ENCODE measurements around the gene VCL.
"Not testable (repeated sequence)": the region's sequence is repeated elsewhere in the genome, so short reads cannot be mapped to it uniquely, and the experiment has no call there.

Gene VCL

GRCh38 chr10:73997787-73998622 lies at the start of gene VCL:
Gene VCL (plus strand): TSS chr10:73998116. CDS start chr10:73998208, 92 bp downstream.
- peak; percentile 92 for DNase-seq (ENCODE audit: low spot score)

- DNase-seq (ENCODE audit: low spot score): no peak
Observed at GRCh38 chr10:73948947-73949633, 48.8 kb upstream of the VCL start.

GRCh38 chr10:73950155-73950948 lies 47.6 kb upstream of the VCL start:
- no peak for DNase-seq (ENCODE audit: low spot score)

- DNase-seq (ENCODE audit: low spot score): no peak
Observed at GRCh38 chr10:73953665-73954064, 44.3 kb upstream of the VCL start.

GRCh38 chr10:73954737-73955136 lies 43.2 kb upstream of the VCL start:
- no peak for DNase-seq (ENCODE audit: low spot score)

GRCh38 chr10:73955719-73956118 lies 42.2 kb upstream of the VCL start:
- DNase-seq (ENCODE audit: low spot score): no peak

GRCh38 chr10:73956476-73957359 lies 41.2 kb upstream of the VCL start:
- peak; percentile 64 for DNase-seq (ENCODE audit: low spot score)

- peak; percentile 27 for DNase-seq (ENCODE audit: low spot score)
Observed at GRCh38 chr10:73959484-73960243, 38.3 kb upstream of the VCL start.

- no peak for DNase-seq (ENCODE audit: low spot score)
Observed at GRCh38 chr10:73962386-73962785, 35.5 kb upstream of the VCL start.

- not testable (repeated sequence) for DNase-seq (ENCODE audit: low spot score)
Observed at GRCh38 chr10:73963533-73963932, 34.4 kb upstream of the VCL start.

GRCh38 chr10:73964743-73965142 lies 33.2 kb upstream of the VCL start:
- DNase-seq (ENCODE audit: low spot score): no peak

GRCh38 chr10:73965267-73965889 lies 32.5 kb upstream of the VCL start:
- not testable (repeated sequence) for DNase-seq (ENCODE audit: low spot score)

- no peak for DNase-seq (ENCODE audit: low spot score)
Observed at GRCh38 chr10:73965890-73966768, 31.8 kb upstream of the VCL start.

GRCh38 chr10:73967022-73967429 lies 30.9 kb upstream of the VCL start:
- DNase-seq (ENCODE audit: low spot score): no peak

GRCh38 chr10:73967544-73967943 lies 30.4 kb upstream of the VCL start:
- DNase-seq (ENCODE audit: low spot score): no peak

GRCh38 chr10:73968098-73968521 lies 29.8 kb upstream of the VCL start:
- DNase-seq (ENCODE audit: low spot score): no peak

- no peak for DNase-seq (ENCODE audit: low spot score)
Observed at GRCh38 chr10:73969224-73969841, 28.6 kb upstream of the VCL start.

GRCh38 chr10:73970845-73971244 lies 27.1 kb upstream of the VCL start:
- no peak for DNase-seq (ENCODE audit: low spot score)

All from hematopoietic multipotent progenitor cell treated with erythropoietin and hydrocortisone succinate and interleukin-3 and kit ligand, for 15 days (in vitro differentiated cells).